PC-9 (cell line): ENCODE data around the gene ARFGAP3.

Source experiments
- CTCF ChIP-seq: fragments of 200-600 bp; sonication (generic); conservative IDR thresholded peaks from 2 replicates; pipeline ENCODE4 v1.6.1; 2017; ENCODE audit warnings: mixed run types, antibody characterized with exemption, mild to moderate bottlenecking, moderate library complexity
- EZH2 ChIP-seq: fragments of 200-600 bp; sonication (generic); IDR thresholded peaks from 2 replicates; pipeline ENCODE4 v1.8.0; 2017; ENCODE audit warnings: antibody characterized with exemption, low read depth

- no peak for TF ChIP-seq CTCF
- TF ChIP-seq EZH2, result no peak
These were observed 31.3 kb downstream of the ARFGAP3 start for GRCh38 chr22:42825796-42826195.
